Endometrial microvascular endothelial cells (primary cell): Measurements from ENCODE around the gene LCMT2. TPM values are rescaled to one million over a fixed set of nuclear protein-coding genes. Genes with fewer than 3 reads are reported as not detected.
"Not testable (repeated sequence)": the region's sequence is repeated elsewhere in the genome, so short reads cannot be mapped to it uniquely, and the experiment has no call there.

ENCODE experiments used
- in situ Hi-C: cut with HindIII; loops from 2 replicates; pipeline ENCODE4 v1.10.0; 2017; ENCODE audit warnings: low sequenced_read_pairs, low pct_unique_long_range_greater_than_20kb; ENCODE audit errors: inconsistent ontology term
- total RNA-seq: library from RNA; depleted of rRNA; stranded (reverse); fragments of >200 nt; gene quantifications from one replicate; pipeline ENCODE4 v1.2.3, GENCODE V29; 2015; ENCODE audit errors: inconsistent ontology term

The LCMT2 gene
- total RNA-seq, 1 donor from 2014 or later, result 6.0 TPM

DNA sequence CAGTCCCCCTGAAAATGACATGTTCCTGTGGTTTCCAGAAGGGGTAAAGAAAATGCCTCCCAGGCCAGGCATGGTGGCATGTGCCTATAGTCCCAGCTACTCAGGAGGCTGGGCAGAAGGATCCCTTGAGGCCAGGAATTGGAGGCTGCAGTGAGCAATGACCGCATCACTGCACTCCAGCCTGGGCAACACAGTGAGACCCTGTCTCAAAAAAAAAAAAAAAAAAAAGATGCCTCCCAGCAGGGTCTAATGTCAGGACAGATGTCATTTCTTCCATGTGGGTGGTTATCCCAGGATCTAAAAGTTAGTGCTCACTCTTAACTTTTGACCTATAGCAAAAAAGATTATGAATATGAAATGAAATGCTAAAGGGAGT lies 13.4 kb downstream of the LCMT2 start:
- in situ Hi-C loops, result no loop called here

DNA sequence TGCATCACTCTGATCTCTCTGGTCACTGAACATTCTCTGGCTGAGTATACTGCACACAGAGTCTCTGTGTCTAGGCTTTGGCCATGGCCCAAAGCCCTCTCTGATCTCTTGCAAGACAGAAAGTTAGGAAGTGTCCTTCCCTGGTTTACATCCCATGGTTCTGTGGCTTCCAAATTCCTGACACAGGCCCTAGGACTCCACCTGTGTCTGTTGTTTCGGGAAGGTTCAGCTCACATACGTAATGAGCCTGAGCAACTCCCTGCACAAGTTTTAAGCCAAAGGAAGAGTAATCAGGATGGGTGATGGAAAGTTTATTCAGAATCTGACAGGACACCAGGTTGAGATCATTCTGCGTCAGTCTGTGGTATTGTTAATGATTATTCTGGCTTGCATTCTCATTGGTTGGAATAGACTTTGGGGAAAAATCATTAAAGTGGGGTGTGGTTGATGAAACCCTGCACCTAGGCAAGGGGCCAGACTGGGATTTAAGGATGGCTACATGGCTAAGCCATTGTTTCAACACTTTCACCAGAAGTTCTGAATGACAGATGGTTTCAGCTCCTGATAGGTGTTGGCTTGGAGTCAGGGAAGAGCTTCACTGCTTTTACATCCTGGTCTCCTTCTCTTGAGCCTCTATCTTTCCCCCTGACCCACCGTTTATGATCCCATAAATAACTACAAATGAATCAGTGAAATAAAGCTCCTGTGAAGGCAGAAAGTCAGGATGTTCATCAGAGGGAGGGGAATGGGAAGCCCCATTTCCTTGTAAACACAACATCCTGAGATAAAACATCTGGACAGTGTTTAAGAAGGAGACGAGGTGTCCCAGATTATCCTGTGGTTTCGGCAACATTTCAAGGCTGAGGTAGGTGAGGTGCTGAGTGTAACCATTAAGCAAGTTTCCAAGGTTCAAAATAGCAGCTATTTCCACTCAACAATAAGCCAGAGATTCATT lies 14.1 kb downstream of the LCMT2 start:
- in situ Hi-C loops, result no loop called here

DNA sequence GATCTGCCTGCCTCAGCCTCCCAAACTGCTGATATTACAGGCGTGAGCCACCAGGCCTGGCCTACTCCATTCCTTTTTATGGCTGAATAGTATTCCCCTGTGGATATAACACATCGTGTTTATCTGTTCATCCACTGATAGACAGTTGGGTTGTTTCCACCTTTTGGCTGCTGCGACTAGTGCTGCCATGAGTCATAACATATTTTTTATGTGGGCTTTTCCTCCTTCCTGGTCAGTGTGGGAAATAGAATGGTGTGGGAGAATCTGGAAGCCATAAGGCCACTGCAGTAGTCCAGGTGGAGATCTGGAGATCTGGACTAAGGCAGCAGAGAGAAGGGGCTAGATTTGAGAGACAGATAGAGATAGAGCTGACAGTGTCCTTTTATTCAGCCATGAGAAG lies 16.2 kb downstream of the LCMT2 start:
- in situ Hi-C loops, result no loop called here

DNA sequence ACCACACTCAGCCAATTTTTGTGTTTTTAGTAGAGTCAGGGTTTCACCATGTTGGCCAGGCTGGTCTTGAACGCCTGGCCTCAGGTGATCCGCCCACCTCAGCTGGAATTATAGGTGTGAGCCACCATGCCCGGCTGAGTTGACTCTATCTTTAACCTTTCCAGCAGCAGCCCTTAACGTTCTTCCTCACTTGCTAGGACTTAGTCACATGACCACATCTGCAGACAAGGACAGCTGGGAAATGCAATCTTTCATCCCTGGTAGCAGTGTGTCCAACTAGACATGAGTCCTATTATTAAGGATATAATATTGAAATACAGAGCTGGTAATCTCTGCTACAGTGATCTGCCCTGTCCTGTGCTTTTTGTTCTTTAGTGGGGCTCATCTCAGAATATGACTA lies 18.0 kb downstream of the LCMT2 start:
- in situ Hi-C loops, result no loop called here

DNA sequence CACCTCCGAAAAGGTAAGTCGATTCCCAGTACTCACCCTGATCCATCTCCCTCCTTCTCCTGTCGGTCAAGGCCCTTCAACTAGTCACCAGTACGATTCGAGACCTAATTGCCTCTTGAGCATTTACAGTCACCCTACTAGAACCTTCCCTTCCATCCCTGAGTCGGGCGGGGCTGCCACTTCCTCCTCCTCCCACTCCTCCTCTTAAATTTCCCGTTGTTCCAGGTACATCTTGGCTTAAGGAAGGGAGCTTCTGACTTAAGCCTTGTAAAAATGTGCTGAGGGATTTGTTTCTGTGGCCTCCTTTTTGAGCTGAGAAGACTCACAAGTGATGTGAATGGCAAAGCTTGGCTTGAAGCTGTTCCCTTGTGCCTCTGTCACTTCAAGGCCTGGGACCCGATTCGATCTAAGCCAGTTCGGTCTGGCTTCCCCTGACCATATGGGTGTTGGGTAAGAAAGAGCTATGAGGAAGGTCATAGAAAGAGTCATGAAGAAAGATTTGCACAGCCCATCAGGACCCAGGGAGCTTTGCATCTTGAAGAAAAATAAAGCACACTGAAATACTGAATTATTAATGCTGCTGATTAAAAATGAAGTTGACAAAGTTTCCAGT lies 28.1 kb downstream of the LCMT2 start, which contains the start of gene TGM7:
TSS of gene TGM7 (minus strand) at position 51 of the 613 bp plus-strand sequence.
- in situ Hi-C loops, result no loop called here

DNA sequence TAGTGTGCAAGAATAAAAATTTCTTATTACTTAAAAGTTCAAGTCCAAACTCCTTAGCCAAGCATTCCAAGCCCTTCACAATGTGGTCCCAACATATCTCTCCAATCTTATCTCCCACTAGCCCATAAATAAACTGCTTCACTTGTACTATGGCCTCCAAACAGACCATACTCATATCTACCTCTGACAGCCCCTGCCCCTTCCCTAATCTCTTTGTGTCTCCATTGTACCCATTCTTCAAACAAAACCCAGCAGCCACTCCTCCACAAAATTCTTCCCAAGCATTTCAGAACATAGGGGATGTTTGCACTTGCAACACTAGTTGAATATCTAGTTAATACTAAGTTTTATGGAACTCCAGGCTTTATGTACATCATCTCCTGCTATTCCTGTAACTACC lies 30.5 kb downstream of the LCMT2 start:
- in situ Hi-C loops, result no loop called here

DNA sequence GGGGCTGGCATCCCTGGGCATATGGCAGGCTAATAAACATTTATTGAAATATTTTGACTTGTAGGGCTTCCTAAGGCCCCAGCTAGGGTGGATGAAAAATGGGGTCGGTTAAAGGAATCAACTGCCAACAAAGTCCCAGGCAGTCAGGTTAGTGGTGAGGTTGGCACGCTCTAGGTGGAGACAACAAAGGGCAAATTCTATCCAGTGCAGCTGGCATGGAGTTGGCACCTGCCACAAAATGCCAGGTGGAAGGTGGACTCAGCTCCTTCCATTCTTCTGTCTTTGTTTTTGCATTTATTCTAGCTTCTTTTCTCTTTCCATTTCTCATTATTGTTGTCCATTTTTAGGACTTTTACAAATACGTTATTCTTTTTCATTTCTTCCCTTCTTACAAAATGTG lies 31.0 kb downstream of the LCMT2 start:
- in situ Hi-C loops, result no loop called here

DNA sequence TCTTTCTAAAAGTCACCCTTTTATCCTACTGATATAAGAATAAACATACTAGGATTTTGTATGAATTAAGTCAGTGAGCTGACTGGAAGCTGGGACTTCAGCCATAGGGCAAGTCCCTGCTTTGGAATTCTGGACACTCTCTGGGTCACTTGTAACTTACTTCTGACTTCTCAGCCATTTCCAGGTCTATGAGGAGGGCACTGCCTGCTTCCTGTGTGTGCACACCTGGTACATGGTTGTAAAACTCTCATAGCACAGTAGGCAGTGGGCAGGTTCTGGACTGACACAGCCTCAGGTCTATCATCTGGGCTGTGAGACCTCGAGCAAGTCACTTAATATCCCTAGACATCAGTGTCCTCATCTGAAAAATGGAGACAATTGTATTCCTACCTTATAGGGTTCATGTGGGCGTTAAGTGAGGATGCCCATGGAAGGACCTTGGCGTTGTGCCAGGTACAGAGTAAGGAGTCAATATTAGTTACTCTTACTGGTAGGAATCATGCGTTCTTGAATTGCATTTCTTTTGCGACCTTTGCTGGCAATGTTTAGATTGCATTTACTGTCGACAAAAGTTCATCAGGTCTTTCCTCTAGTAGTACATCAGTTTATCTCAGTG lies 36.2 kb downstream of the LCMT2 start:
- in situ Hi-C loops, result no loop called here

DNA sequence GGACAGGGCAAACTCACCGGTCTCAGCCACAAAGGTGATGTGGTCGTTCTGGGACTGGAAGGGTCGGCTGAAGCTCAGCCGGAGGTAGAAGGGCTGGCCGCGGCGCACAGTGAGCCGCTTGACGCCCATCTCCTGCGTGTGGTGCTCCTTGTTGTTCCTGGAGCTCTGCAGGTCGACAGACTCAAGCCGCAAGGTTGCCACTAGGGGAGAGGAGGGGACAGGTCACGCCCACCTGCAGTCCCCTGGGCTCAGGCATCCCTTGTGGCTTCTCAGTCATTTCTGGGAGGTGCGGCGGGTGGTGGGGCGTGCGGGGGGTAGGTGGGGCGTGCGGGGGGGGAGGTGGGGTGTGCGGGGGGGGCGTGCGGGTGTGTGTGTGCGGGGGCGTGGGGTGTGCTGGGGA lies 36.9 kb downstream of the LCMT2 start:
- in situ Hi-C loops, result no loop called here

DNA sequence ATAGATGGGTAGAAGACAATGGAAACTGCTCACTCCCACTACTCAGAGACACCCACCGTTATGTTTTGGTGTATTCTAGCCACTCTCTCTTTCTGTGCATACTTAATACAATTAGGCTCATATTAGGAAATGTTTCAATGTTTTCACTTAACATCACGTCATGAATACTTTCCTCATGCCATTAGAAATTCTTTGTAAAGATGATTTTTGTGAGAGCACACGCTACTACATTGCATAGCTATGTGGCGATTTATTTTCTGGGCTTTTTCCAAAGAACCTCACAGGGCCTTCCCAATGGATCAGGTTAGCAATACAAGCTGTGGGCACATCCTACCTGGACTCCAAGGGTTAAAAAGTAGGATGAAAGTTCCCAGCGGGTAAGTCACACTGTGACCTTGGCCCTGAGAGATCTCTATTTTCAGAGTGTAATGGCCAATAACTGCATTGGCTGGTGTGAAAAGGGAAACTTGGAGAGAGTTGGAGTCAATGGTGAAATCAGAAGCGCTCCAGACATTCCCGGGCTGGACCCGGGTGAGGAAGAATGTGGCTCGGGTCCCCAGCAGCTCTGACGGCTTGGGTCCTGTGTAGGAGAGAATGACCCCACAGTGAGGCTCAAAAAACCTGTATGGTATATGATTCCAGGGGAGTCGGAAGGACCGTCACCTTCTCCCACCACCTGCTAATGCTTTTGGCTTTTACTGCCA lies 37.8 kb downstream of the LCMT2 start:
- in situ Hi-C loops, result no loop called here

DNA sequence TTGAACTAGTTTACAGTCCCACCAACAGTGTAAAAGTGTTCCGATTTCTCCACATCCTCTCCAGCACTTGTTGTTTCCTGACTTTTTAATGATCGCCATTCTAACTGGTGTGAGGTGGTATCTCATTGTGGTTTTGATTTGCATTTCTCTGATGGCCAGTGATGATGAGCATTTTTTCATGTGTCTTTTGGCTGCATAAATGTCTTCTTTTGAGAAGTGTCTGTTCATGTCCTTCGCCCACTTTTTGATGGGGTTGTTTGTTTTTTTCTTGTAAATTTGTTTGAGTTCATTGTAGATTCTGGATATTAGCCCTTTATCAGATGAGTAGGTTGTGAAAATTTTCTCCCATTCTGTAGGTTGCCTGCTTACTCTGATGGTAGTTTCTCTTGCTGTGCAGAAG lies 40.7 kb downstream of the LCMT2 start:
- in situ Hi-C loops, result not testable (repeated sequence)

DNA sequence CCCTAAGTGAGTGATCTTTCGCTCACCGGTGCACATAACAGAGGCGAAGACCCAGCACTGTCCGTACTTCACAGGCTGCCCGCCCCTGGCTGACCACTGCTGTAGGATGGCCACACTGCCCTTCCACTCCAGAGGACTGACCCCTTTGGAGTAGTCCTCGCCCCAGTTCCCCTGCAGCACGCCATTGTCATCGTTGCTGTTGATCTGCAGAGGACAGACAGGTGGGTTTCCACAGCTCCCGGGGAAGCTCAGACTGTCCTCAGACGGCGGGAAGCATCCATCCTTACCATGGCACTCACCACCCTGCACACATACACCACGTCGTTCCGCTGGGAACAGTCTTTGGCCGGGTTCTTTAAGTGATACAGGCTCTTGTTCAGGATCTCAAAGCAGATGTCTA lies 43.1 kb downstream of the LCMT2 start:
- in situ Hi-C loops, result no loop called here

DNA sequence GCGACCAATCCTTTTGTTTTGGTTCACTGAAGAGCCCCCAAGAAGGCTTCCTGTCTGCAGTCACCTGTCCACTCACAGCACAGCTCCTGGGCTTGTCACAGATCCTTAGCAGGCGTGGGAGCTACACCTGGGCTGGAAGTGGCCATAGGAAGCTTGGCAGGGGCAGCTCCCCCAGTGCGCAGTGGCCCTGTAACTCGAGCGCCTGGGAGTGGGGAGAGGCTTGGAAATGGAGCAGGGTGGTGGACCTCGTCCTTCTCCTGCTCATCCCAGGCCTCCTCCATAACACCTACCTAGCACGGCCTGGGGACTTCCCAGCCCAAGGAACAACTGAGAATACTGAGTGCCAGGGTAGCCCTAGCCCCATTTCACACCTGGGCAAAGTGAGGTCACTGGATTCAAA lies 44.3 kb downstream of the LCMT2 start:
- in situ Hi-C loops, result no loop called here

DNA sequence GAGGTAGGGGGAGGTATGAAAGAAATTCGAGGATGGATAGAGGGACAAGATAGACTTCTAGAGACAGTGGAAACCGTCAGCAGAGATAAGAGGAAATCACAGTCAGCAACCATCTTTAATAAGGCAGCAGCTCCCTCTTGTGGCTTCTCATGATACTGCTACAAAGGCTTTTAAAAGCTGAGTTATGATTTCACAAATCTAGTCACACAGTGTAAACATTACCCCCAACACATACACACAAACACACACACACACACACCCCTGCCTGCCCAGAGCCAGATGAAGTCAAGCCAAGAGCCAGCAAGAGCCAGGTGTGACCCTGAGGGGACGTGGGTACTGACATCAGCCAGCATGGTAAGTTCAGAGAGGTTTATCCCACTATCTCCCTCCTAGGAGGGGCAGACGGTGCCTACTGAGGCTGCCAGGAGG lies 44.8 kb downstream of the LCMT2 start:
- in situ Hi-C loops, result no loop called here

DNA sequence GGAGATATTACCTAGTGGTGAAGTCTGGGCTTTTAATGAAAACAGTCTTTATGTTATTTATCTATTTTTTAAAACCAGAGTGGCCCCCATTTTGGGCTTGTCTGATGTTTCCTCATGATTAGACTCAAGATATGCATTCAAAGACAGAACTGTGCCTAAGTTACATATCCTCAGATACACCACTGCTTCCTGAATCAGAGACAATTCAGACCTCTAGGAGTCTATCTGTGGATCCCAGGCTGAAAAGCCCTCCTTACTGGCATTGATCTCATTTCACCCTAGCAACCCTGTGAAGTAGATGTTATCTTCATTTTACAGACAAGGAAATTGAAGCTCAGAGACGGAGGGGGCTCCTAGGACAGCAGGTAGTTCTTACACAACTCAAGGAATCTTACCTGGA lies 46.8 kb downstream of the LCMT2 start:
- in situ Hi-C loops, result no loop called here

DNA sequence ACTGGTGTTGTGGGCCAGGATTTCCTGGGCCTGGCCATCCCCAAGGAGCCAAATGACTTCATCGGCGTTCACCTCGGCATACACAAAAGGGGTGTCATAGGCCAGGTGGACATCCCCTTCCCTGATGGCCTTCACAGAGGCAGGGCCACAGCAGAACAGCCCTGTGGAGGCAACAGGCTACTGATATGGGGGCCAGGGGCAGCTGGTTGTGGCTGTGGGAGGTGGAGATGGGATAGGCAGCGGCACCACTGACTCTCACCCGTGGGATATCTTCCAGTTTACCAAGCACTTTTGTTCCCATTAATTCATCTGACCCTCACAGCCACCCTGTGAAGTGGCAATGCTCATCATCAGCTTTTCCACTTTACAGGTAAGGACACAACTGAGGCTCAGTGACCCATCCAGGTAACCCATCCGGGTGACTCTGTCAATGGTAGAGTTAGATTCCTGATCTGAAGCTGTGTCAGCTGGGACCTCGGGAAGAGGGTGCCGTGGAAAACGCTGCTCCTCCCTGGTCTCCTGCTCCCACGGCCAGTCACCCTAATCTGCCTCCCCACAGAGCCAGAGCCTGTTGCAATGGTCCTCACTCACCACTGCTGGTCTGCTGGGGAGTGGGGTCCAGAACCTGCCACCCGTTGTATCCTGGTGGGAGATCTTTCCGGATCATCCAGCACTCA lies 48.3 kb downstream of the LCMT2 start:
- in situ Hi-C loops, result no loop called here

DNA sequence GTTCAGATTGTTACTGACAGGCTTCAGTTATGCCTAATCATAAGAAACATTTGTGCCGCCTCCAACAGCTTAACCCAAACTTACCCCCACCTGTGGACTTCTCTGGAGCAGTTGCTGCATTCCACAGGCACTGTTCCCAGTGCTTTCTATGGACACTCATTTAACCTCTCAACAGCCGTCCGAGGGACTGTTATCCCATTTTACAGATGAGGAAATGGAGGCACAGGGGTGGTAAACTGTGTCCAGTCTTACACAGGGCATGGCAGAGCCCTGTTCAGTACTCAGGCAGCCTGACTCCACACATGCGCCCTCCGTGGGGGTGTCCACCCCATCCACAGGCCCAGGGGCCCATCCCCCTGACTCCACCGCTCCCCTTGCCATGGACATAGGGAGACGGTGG lies 49.4 kb downstream of the LCMT2 start:
- in situ Hi-C loops, result no loop called here

DNA sequence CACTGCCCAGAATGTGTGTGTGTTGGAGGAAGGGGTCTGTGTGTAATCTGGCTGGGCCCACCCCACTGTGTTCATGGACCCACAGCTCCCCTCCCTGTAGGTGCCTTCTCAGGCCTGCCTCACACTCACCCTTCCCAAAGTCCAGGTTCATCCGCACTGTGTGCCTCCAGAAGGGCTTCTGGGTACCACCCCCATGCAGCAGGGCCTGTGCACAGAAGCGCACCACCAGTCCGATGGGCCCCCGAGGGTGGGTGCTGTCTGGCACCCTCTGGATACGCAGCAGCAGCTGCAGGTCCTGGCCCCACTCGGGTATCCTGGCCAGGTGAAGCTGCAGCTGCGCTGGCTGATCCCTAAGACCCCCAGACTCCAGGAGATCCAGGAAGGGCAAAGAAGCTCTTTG lies 50.9 kb downstream of the LCMT2 start:
- in situ Hi-C loops, result no loop called here

DNA sequence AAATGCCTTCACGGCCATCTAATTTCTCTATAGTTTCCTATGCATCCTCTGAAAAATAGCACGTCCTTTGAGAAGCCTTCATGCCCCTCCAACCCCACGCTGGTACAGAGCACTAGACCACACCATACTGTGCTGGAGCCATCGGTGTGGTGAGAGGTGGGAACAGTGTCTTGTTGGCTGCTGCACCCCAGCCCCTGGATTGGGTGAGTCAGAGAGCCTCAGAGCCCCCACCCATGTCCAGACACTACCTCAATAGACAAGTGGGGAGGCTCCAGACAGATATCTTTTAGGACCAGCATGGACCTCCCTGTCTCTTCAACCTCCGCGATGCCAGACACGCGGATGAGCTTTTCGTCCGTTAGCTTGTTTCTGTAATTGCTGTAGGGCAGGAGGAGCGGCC lies 51.5 kb downstream of the LCMT2 start:
- in situ Hi-C loops, result no loop called here
